ENCODE data around the gene GPC6. TPM values are rescaled to one million over a fixed set of nuclear protein-coding genes. Genes with fewer than 3 reads are reported as not detected.
"Not testable (repeated sequence)": the region's sequence is repeated elsewhere in the genome, so short reads cannot be mapped to it uniquely, and the experiment has no call there.

Gene GPC6
- polyA plus RNA-seq, 1 of the 3 experiments (the other 2 are of a cell fraction) = 6.7 TPM

GRCh38 chr13:93200626-93201025, 26.0 kb upstream of the GPC6 start:
- Histone ChIP-seq H4K20me1 (ENCODE audit: insufficient read depth) (no peaks in the 10 kb centered on the region), H3K9me2 (no peaks in the 10 kb centered on the region), H3K36me3 (replicated peaks in 1 of 2; ENCODE audit: control insufficient read depth in 1 of 2, insufficient read depth in 2 of 2, low read length in 1 of 2) (no peaks in the 10 kb centered on the region), H3F3A (replicated peaks; ENCODE audit: insufficient read depth) (no peaks in the 10 kb centered on the region), H3K27ac (ENCODE audit: low read depth in 2 of 2, low read length in 1 of 2) (no peak overlapping the region), H3K4me3 (ENCODE audit: low read depth in 2 of 2, low read length in 1 of 2) (no peak overlapping the region), H2AFZ (ENCODE audit: low read depth) (no peak overlapping the region), H3K4me2 (no peak overlapping the region), H3K9me3 (no peaks in the 10 kb centered on the region), H3K79me2 (ENCODE audit: insufficient read depth) (no peaks in the 10 kb centered on the region), H3K4me1 (ENCODE audit: control insufficient read depth in 1 of 2, insufficient read depth in 2 of 2, low read depth in 1 of 2, low read length in 1 of 2) (no peaks in the 10 kb centered on the region), H3K27me3 (ENCODE audit: insufficient read depth) (no peaks in the 10 kb centered on the region), H3K9ac (no peak overlapping the region)
- no peak for TF ChIP-seq YY1 (IDR thresholded peaks at IDR 0.05; ENCODE audit: low read depth)
- no peak for TF ChIP-seq EP300 (IDR thresholded peaks at IDR 0.05; ENCODE audit: borderline replicate concordance in 1 of 2, low read depth in 1 of 2, low read length in 1 of 2)
- no peak for TF ChIP-seq TCF12 (IDR thresholded peaks at IDR 0.05)
- TF ChIP-seq FOXM1 (IDR thresholded peaks at IDR 0.05; ENCODE audit: low read depth) = no peak
- no peak for TF ChIP-seq RAD21 (IDR thresholded peaks at IDR 0.05; ENCODE audit: low read length)
- no peak for TF ChIP-seq CHD2 (IDR thresholded peaks at IDR 0.05; ENCODE audit: low read length, partially characterized antibody)
- TF ChIP-seq IRF3 (IDR thresholded peaks at IDR 0.05; ENCODE audit: low read depth, low read length) = no peak
- no peak for DNase-seq
- ChIA-PET CTCF (interaction anchor here (1.1 kb wide), 1 partner anchor 44 kb away, joined by 3 read pairs; no protein-coding TSS in a partner anchor), POLR2A (no interaction called here)

GRCh38 chr13:93201992-93202558, 24.5 kb upstream of the GPC6 start:
- CTCF ChIA-PET = no interaction called here
- Histone ChIP-seq H3K36me3 (replicated peaks in 1 of 2; ENCODE audit: control insufficient read depth in 1 of 2, insufficient read depth in 2 of 2, low read length in 1 of 2) (no peaks in the 10 kb centered on the region), H3K4me3 (ENCODE audit: low read depth in 2 of 2, low read length in 1 of 2) (no peak overlapping the region), H3K79me2 (ENCODE audit: insufficient read depth) (no peaks in the 10 kb centered on the region), H3K4me1 (ENCODE audit: control insufficient read depth in 1 of 2, insufficient read depth in 2 of 2, low read depth in 1 of 2, low read length in 1 of 2) (no peaks in the 10 kb centered on the region), H3F3A (replicated peaks; ENCODE audit: insufficient read depth) (no peaks in the 10 kb centered on the region), H3K4me2 (no peak overlapping the region), H3K9ac (no peak overlapping the region), H2AFZ (ENCODE audit: low read depth) (no peak overlapping the region), H3K9me2 (no peaks in the 10 kb centered on the region), H4K20me1 (ENCODE audit: insufficient read depth) (no peaks in the 10 kb centered on the region), H3K9me3 (no peaks in the 10 kb centered on the region), H3K27me3 (ENCODE audit: insufficient read depth) (no peaks in the 10 kb centered on the region), H3K27ac (ENCODE audit: low read depth in 2 of 2, low read length in 1 of 2) (no peak overlapping the region)
- TF ChIP-seq ZBTB33 (IDR thresholded peaks at IDR 0.05; ENCODE audit: borderline replicate concordance, low read depth) = no peak
- TF ChIP-seq TEAD4 (IDR thresholded peaks at IDR 0.05; ENCODE audit: borderline replicate concordance, insufficient read depth) = no peak
- TF ChIP-seq MEF2A (IDR thresholded peaks at IDR 0.05; ENCODE audit: borderline replicate concordance, low read depth) = no peak
- TF ChIP-seq FOXJ3 (CRISPR knock-in tag; IDR thresholded peaks at IDR 0.05) = no peak
- no peak for TF ChIP-seq EZH2phosphoT487 (IDR thresholded peaks at IDR 0.05; ENCODE audit: borderline replicate concordance, low read depth)
- TF ChIP-seq MXI1 (IDR thresholded peaks at IDR 0.05; ENCODE audit: low read depth, low read length) = no peak
- no peak for TF ChIP-seq RFX5 (IDR thresholded peaks at IDR 0.05; ENCODE audit: low read length)
- no peak for TF ChIP-seq JUND (IDR thresholded peaks at IDR 0.05)
- TF ChIP-seq IRF3 (IDR thresholded peaks at IDR 0.05; ENCODE audit: low read depth, low read length) = no peak
- no peak for TF ChIP-seq CTCF (IDR thresholded peaks at IDR 0.05)
- TF ChIP-seq TCF12 (IDR thresholded peaks at IDR 0.05) = no peak
- WGBS (ENCODE audit: low lambda C conversion rate) = 63% methylated on average over 1 of the region's 1 CpG
- POLR2A ChIA-PET = no interaction called here
- DNase-seq = no peak

- H3K9ac ChIP-seq; H3F3A ChIP-seq (replicated peaks; ENCODE audit: insufficient read depth); H3K27ac ChIP-seq (ENCODE audit: low read depth in 2 of 2, low read length in 1 of 2); H3K9me3 ChIP-seq; H3K4me3 ChIP-seq (ENCODE audit: low read depth in 2 of 2, low read length in 1 of 2); H3K36me3 ChIP-seq (replicated peaks in 1 of 2; ENCODE audit: control insufficient read depth in 1 of 2, insufficient read depth in 2 of 2, low read length in 1 of 2); H3K4me1 ChIP-seq (ENCODE audit: control insufficient read depth in 1 of 2, insufficient read depth in 2 of 2, low read depth in 1 of 2, low read length in 1 of 2); H2AFZ ChIP-seq (ENCODE audit: low read depth); H3K79me2 ChIP-seq (ENCODE audit: insufficient read depth); H4K20me1 ChIP-seq (ENCODE audit: insufficient read depth); H3K27me3 ChIP-seq (ENCODE audit: insufficient read depth); POLR2A ChIA-PET; CTCF ChIA-PET; H3K4me2 ChIP-seq; DNase-seq; H3K9me2 ChIP-seq: not testable (repeated sequence)
- 75% methylated on average over 23 of the region's 24 CpGs for WGBS (ENCODE audit: low lambda C conversion rate)
Observed at GRCh38 chr13:93206778-93207392, 19.7 kb upstream of the GPC6 start.
